IMR-90 (cell line): ENCODE results near the gene GPR62. TPM values are rescaled to one million over a fixed set of nuclear protein-coding genes. Genes with fewer than 3 reads are reported as not detected.

Experiments used
- ATAC-seq: fragments of 200-7000 bp; cut with Tn5 transposase; 2 replicates; pipeline ENCODE4 v1.9.1; 2020; ENCODE audit warnings: low read depth, mild to moderate bottlenecking, moderate library complexity
- BruUV-seq: library from RNA; stranded (reverse); fragments of 400-500 nt; replicated peaks from 2 replicates; lab custom pipeline; 2021; lab: Mats Ljungman, UMichigan
- CTCF ChIA-PET: fragments of 300-600 bp; formaldehyde crosslinking; extraction: SDS; loops from one replicate; lab custom pipeline; 2021; ENCODE audit warnings: antibody characterized with exemption; lab: Yijun Ruan, JAX
- POLR2A ChIA-PET: fragments of 300-600 bp; sonication (Branson Sonifier 250); formaldehyde crosslinking; loops from one replicate; lab custom pipeline; 2022; ENCODE audit warnings: antibody characterized with exemption; ENCODE audit not compliant: unreplicated experiment; lab: Charles Lee
- DNase-seq: peaks from one replicate; pipeline ENCODE4 v3.0.0; 2013
- H2AFZ ChIP-seq: replicated peaks from 2 replicates; pipeline ENCODE3; 2013; ENCODE audit warnings: low read length, mild to moderate bottlenecking; ENCODE audit not compliant: poor library complexity
- H2AK5ac ChIP-seq: 2 replicates; pipeline ENCODE4 v1.6.1; 2013; ENCODE audit warnings: low read depth, low read length, inconsistent platforms
- H2AK9ac ChIP-seq: replicated peaks from 2 replicates; pipeline ENCODE3; 2013; ENCODE audit warnings: mild to moderate bottlenecking, low read depth, low read length, moderate library complexity; ENCODE audit not compliant: poor library complexity
- H2BK120ac ChIP-seq: 2 replicates; pipeline ENCODE4 v1.6.1; 2013; ENCODE audit warnings: low read depth, low read length, inconsistent platforms
- H2BK15ac ChIP-seq: 3 replicates; pipeline ENCODE4 v1.6.1; 2013; ENCODE audit warnings: low read depth, low read length, inconsistent platforms
- H2BK20ac ChIP-seq: 2 replicates; pipeline ENCODE4 v1.6.1; 2013; ENCODE audit warnings: low read depth, mild to moderate bottlenecking, inconsistent platforms, low read length, moderate library complexity
- H2BK5ac ChIP-seq: 2 replicates; pipeline ENCODE4 v1.6.1; 2013; ENCODE audit warnings: mild to moderate bottlenecking, low read depth, low read length, inconsistent platforms; ENCODE audit not compliant: poor library complexity, severe bottlenecking
- H3K14ac ChIP-seq: replicated peaks from 2 replicates; pipeline ENCODE4 v1.6.1; 2013; ENCODE audit warnings: low read depth, low read length, inconsistent platforms
- H3K18ac ChIP-seq: 2 replicates; pipeline ENCODE4 v1.6.1; 2013; ENCODE audit warnings: low read depth, low read length, control low read depth
- H3K23ac ChIP-seq: 2 replicates; pipeline ENCODE4 v1.6.1; 2013; ENCODE audit warnings: low read depth, low read length, inconsistent platforms
- H3K27ac ChIP-seq: 2 replicates; pipeline ENCODE4 v1.5.1; 2013; ENCODE audit warnings: mild to moderate bottlenecking, control low read depth, low read length; ENCODE audit not compliant: insufficient read depth
- H3K27me3 ChIP-seq: 2 replicates; pipeline ENCODE4 v1.6.1; 2013; ENCODE audit warnings: low read length; ENCODE audit not compliant: control insufficient read depth, insufficient read depth
- H3K36me3 ChIP-seq: 2 replicates; pipeline ENCODE4 v1.6.1; 2013; ENCODE audit warnings: low read length, mixed read lengths; ENCODE audit not compliant: control insufficient read depth, insufficient read depth
- H3K4ac ChIP-seq: 2 replicates; pipeline ENCODE4 v1.6.1; 2013; ENCODE audit warnings: low read depth, low read length, inconsistent platforms
- H3K4me1 ChIP-seq: 2 replicates; pipeline ENCODE4 v1.6.1; 2013; ENCODE audit warnings: low read length, mixed read lengths; ENCODE audit not compliant: control insufficient read depth, insufficient read depth
- H3K4me2 ChIP-seq: 2 replicates; pipeline ENCODE4 v1.6.1; 2013; ENCODE audit warnings: low read depth, mild to moderate bottlenecking, control low read depth, low read length, moderate library complexity
- H3K4me3 ChIP-seq: 2 replicates; pipeline ENCODE4 v1.5.1; 2013; ENCODE audit warnings: low read depth, mild to moderate bottlenecking, control low read depth, low read length, moderate library complexity; ENCODE audit not compliant: insufficient read depth
- H3K56ac ChIP-seq: 2 replicates; pipeline ENCODE4 v1.6.1; 2013; ENCODE audit warnings: low read length, inconsistent platforms; ENCODE audit not compliant: insufficient read depth; ENCODE audit errors: extremely low read depth
- H3K79me1 ChIP-seq, 2 experiments: 2 replicates each; pipeline ENCODE4 v1.6.1; 2013; ENCODE audit warnings: low read length in 2 of 2, inconsistent platforms in 1 of 2, low read depth in 1 of 2
- H3K9ac ChIP-seq: 2 replicates; pipeline ENCODE4 v1.6.1; 2013; ENCODE audit warnings: low read depth, low read length, control low read depth
- H3K9me1 ChIP-seq: 2 replicates; pipeline ENCODE4 v1.6.1; 2013; ENCODE audit warnings: low read length, inconsistent platforms; ENCODE audit not compliant: insufficient read depth
- H3K9me3 ChIP-seq: 2 replicates; pipeline ENCODE4 v1.6.1; 2013; ENCODE audit warnings: low read length; ENCODE audit not compliant: control insufficient read depth, insufficient read depth
- H4K20me1 ChIP-seq: 2 replicates; pipeline ENCODE4 v1.6.1; 2013; ENCODE audit warnings: low read length, inconsistent platforms; ENCODE audit not compliant: insufficient read depth
- H4K5ac ChIP-seq: 2 replicates; pipeline ENCODE4 v1.6.1; 2013; ENCODE audit warnings: mild to moderate bottlenecking, low read depth, low read length, control low read depth
- H4K8ac ChIP-seq, 2 experiments: 2 replicates each; pipeline ENCODE4 v1.6.1; 2013; ENCODE audit warnings: low read depth in 2 of 2, low read length in 2 of 2, control low read depth in 1 of 2, inconsistent platforms in 1 of 2
- H4K91ac ChIP-seq: 2 replicates; pipeline ENCODE4 v1.6.1; 2013; ENCODE audit warnings: low read depth, low read length, inconsistent platforms; ENCODE audit not compliant: insufficient read depth
- BHLHE40 ChIP-seq: fragments of 150-350 bp; IDR thresholded peaks from 2 replicates; pipeline ENCODE4 v1.6.1; 2016; ENCODE audit warnings: mild to moderate bottlenecking, low read depth, low read length
- CHD1 ChIP-seq: IDR thresholded peaks from 2 replicates; pipeline ENCODE4 v1.6.1; 2012; ENCODE audit warnings: low read depth, low read length, improper control_type of control experiment
- FOS ChIP-seq: fragments of 150-350 bp; IDR thresholded peaks from 2 replicates; pipeline ENCODE4 v1.6.1; 2016; ENCODE audit warnings: low read depth, low read length
- MAFK ChIP-seq: IDR thresholded peaks from 2 replicates; pipeline ENCODE4 v1.6.1; 2012; ENCODE audit warnings: low read depth, low read length, improper control_type of control experiment
- MAZ ChIP-seq: IDR thresholded peaks from 2 replicates; pipeline ENCODE4 v1.6.1; 2012; ENCODE audit warnings: low read depth, mild to moderate bottlenecking, low read length, improper control_type of control experiment, moderate library complexity, borderline replicate concordance
- MXI1 ChIP-seq: IDR thresholded peaks from 2 replicates; pipeline ENCODE4 v1.6.1; 2012; ENCODE audit warnings: low read depth, mild to moderate bottlenecking, low read length, moderate library complexity, borderline replicate concordance
- NFE2L2 ChIP-seq: fragments of 150-350 bp; IDR thresholded peaks from 2 replicates; pipeline ENCODE4 v1.6.1; 2016; ENCODE audit warnings: low read depth, mild to moderate bottlenecking, low read length
- POLR2A ChIP-seq: IDR thresholded peaks from 2 replicates; pipeline ENCODE4 v1.6.1; 2012; ENCODE audit warnings: mild to moderate bottlenecking, low read depth, low read length
- RCOR1 ChIP-seq: IDR thresholded peaks from 2 replicates; pipeline ENCODE4 v1.6.1; 2012; ENCODE audit warnings: mild to moderate bottlenecking, low read length, improper control_type of control experiment; ENCODE audit not compliant: insufficient replicate concordance
- RFX5 ChIP-seq: IDR thresholded peaks from 2 replicates; pipeline ENCODE4 v1.8.0; 2012; ENCODE audit warnings: low read depth, mild to moderate bottlenecking, low read length, moderate library complexity
- WGBS, 2 experiments: methylation state at CpG; one replicate each; pipeline versions ENCODE4 v1.1.5 to v1.1.7; 2013; ENCODE audit warnings: missing lambda C conversion rate in 2 of 2; ENCODE audit not compliant: insufficient read length in 1 of 2; ENCODE audit errors: extremely low coverage in 2 of 2; 5-methylcytosine and 5-hydroxymethylcytosine counted together
- dilution Hi-C: fragments of 300-500 bp; cut with HindIII; formaldehyde crosslinking; loops from one replicate; pipeline ENCODE4 v1.14.3; 2018; ENCODE audit warnings: low sequenced_read_pairs; ENCODE audit not compliant: unreplicated experiment
- in situ Hi-C: fragments of 300-500 bp; cut with MboI; formaldehyde crosslinking; loops from 3 replicates; pipeline ENCODE4 v1.14.3; 2019; ENCODE audit warnings: low sequenced_read_pairs, inconsistent platforms, mixed read lengths
- intact Hi-C: fragments of 100-400 bp; cut with micrococcal nuclease; formaldehyde crosslinking; loops from 2 replicates; pipeline ENCODE4 v1.10.0; 2022
- polyA plus RNA-seq, 3 experiments: library from polyadenylated mRNA; depleted of rRNA; stranded (reverse); fragments of >200 nt; gene quantifications; 2 replicates each; pipeline ENCODE4 v1.2.3, GENCODE V29; 2012; ENCODE audit warnings: low replicate concordance in 1 of 3
- total RNA-seq: library from RNA; depleted of rRNA; stranded (reverse); fragments of >200 nt; gene quantifications from 2 replicates; pipeline ENCODE4 v1.2.3, GENCODE V29; 2012

GPR62 gene
- total and polyA plus RNA-seq, 2 of the 4 experiments (the other 2 are of a cell fraction): under 0.01 TPM; not detected in 1

- H3K27ac ChIP-seq: no peak overlapping the region
These were observed 8.8 kb downstream of the GPR62 start for GRCh38 chr3:51963951-51964451.

More at GRCh38 chr3:51963951-51964451, 8.8 kb downstream of the GPR62 start:
- no peak overlapping the region for H3K14ac ChIP-seq
- H3K4ac ChIP-seq: no peak overlapping the region
- H3K79me1 ChIP-seq: peaks cover 35 to 67% of the 10 kb centered on the region in 2 experiments
- no peak overlapping the region for H3K56ac ChIP-seq
- no TSS peak for BruUV-seq
- H3K18ac ChIP-seq: no peak overlapping the region
- no peak overlapping the region for H2BK5ac ChIP-seq
- H3K27me3 ChIP-seq: no peaks in the 10 kb centered on the region
- in situ Hi-C loops (loop anchor here (25.0 kb wide), 1 partner anchor 1627 kb away; the partner anchor contains the start of genes RASSF1, TUSC2 and ZMYND10), dilution Hi-C loops (no loop called here), intact Hi-C loops (no loop called here)
- no peak overlapping the region for H4K5ac ChIP-seq
- H2AK5ac ChIP-seq: no peak overlapping the region
- ChIA-PET POLR2A (no interaction called here), CTCF (no interaction called here)
- 38% methylated on average over 4 of the region's 12 CpGs; no CpG with 5 or more reads in 1 of the 2 experiments for WGBS, 2 experiments
- H2BK120ac ChIP-seq: no peak overlapping the region
- H4K20me1 ChIP-seq: peaks cover 16% of the 10 kb centered on the region
- H2AFZ ChIP-seq: no peak overlapping the region
- no peak overlapping the region for H2AK9ac ChIP-seq
- H3K4me2 ChIP-seq: no peak overlapping the region
- no peaks in the 10 kb centered on the region for H3K9me3 ChIP-seq
- H4K91ac ChIP-seq: no peak overlapping the region
- no peak overlapping the region for H2BK15ac ChIP-seq
- no peak for TF ChIP-seq FOS
- TF ChIP-seq CHD1: no peak
- TF ChIP-seq RFX5: no peak
- no peak for TF ChIP-seq POLR2A
- no peak for TF ChIP-seq BHLHE40
- no peak for TF ChIP-seq NFE2L2
- no peak for TF ChIP-seq MAZ
- TF ChIP-seq MAFK: no peak
- TF ChIP-seq RCOR1: no peak
- no peak for TF ChIP-seq MXI1
- no peak overlapping the region for H3K9ac ChIP-seq
- ATAC-seq (no peak), DNase-seq (no peak)
- H2BK20ac ChIP-seq: no peak overlapping the region
- peaks cover 28% of the 10 kb centered on the region for H3K4me1 ChIP-seq
- peaks cover 18% of the 10 kb centered on the region for H3K36me3 ChIP-seq
- H3K9me1 ChIP-seq: peaks cover 19% of the 10 kb centered on the region
- no peak overlapping the region for H3K23ac ChIP-seq
- H3K4me3 ChIP-seq: no peak overlapping the region
- H4K8ac ChIP-seq: no peak overlapping the region
